ENCODE results near the gene PTPRE. TPM values are rescaled to one million over a fixed set of nuclear protein-coding genes. Genes with fewer than 3 reads are reported as not detected.

Gene PTPRE
- total and polyA plus RNA-seq, 4 donors = 1.5 to 12.5 (median 3.7) TPM

- TF ChIP-seq ZBTB33 (IDR thresholded peaks at IDR 0.05) (no peak), RXRA (IDR thresholded peaks at IDR 0.05) (no peak), FOXA2 (IDR thresholded peaks at IDR 0.05) (no peak)
Measured at GRCh38 chr10:128095753-128096469, 189.0 kb downstream of the PTPRE start (continued).

- WGBS = 95% methylated on average over 5 of the region's 5 CpGs
- H3K4me1 ChIP-seq (ENCODE audit: control insufficient read depth in 4 of 4, insufficient read depth in 4 of 4, low read length in 3 of 4) = no peaks in the 10 kb centered on the region
- no peak overlapping the region for H3K9ac ChIP-seq (ENCODE audit: low read depth in 1 of 2, low read length in 2 of 2)
- no peak overlapping the region for H3K27ac ChIP-seq (ENCODE audit: low read depth in 1 of 2, low read length in 2 of 2)
- no peak overlapping the region for H3K4me3 ChIP-seq (ENCODE audit: low read depth in 1 of 3, low read length in 3 of 3)
- H3K27me3 ChIP-seq (ENCODE audit: control insufficient read depth in 4 of 4, insufficient read depth in 4 of 4, low read length in 3 of 4) = no peaks in the 10 kb centered on the region
- no peaks in the 10 kb centered on the region for H3K9me3 ChIP-seq (ENCODE audit: control insufficient read depth in 4 of 4, low read length in 3 of 4)
- no peak for DNase-seq (ENCODE audit: low spot score)
- no peaks in the 10 kb centered on the region for H3K36me3 ChIP-seq (ENCODE audit: control insufficient read depth in 4 of 4, insufficient read depth in 3 of 4, low read depth in 1 of 4, low read length in 3 of 4)
- TF ChIP-seq HNF4A (conservative IDR thresholded peaks at IDR 0.05) = no peak
- TF ChIP-seq EGR1 (IDR thresholded peaks at IDR 0.05; ENCODE audit: low read depth in 2 of 2) = no peak
- no peak for TF ChIP-seq TAF1 (conservative IDR thresholded peaks at IDR 0.05)
Measured at GRCh38 chr10:128096486-128097199, 189.7 kb downstream of the PTPRE start.

DNA sequence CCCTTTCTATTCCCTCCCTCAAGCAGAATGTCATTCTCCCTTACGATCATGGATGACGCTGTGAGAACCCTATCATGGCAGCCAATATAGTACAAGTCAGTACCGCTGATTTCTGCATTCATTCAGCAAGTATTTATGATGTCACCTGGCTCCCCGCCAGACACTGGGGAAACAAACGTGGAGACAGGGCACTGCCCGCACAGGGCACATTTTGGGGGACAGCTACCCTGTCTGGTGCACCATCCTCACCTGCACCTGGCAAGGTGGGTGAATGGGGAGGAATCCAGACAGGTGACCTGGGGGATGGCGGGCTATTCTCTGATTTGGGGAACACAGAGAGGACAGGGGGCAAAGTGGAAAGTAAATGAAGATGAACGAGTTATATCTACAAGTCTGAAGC is 190.9 kb downstream of the PTPRE start:
- no peaks in the 10 kb centered on the region for H3K36me3 ChIP-seq (ENCODE audit: control insufficient read depth in 4 of 4, insufficient read depth in 3 of 4, low read depth in 1 of 4, low read length in 3 of 4)
- WGBS = 93% methylated on average over 8 of the region's 8 CpGs
- no peak overlapping the region for H3K9ac ChIP-seq (ENCODE audit: low read depth in 1 of 2, low read length in 2 of 2)
- no peak overlapping the region for H3K4me3 ChIP-seq (ENCODE audit: low read depth in 1 of 3, low read length in 3 of 3)
- TF ChIP-seq HNF4G (IDR thresholded peaks at IDR 0.05) (no peak), ATF3 (IDR thresholded peaks at IDR 0.05) (no peak), YY1 (IDR thresholded peaks at IDR 0.05) (no peak), FOXA1 (IDR thresholded peaks at IDR 0.05) (no peak), SP1 (IDR thresholded peaks at IDR 0.05) (no peak), GABPA (IDR thresholded peaks at IDR 0.05 in 1 of 2, conservative IDR thresholded peaks at IDR 0.05 in 1 of 2) (no peak), FOXA2 (IDR thresholded peaks at IDR 0.05) (no peak), ZBTB33 (IDR thresholded peaks at IDR 0.05) (no peak), NR2F2 (IDR thresholded peaks at IDR 0.05) (no peak), EGR1 (IDR thresholded peaks at IDR 0.05; ENCODE audit: low read depth in 2 of 2) (no peak), JUND (IDR thresholded peaks at IDR 0.05) (no peak), RAD21 (IDR thresholded peaks at IDR 0.05) (no peak), HNF4A (conservative IDR thresholded peaks at IDR 0.05) (no peak), RXRA (IDR thresholded peaks at IDR 0.05) (no peak), TAF1 (conservative IDR thresholded peaks at IDR 0.05) (no peak)
- TF ChIP-seq, protein P1, sequence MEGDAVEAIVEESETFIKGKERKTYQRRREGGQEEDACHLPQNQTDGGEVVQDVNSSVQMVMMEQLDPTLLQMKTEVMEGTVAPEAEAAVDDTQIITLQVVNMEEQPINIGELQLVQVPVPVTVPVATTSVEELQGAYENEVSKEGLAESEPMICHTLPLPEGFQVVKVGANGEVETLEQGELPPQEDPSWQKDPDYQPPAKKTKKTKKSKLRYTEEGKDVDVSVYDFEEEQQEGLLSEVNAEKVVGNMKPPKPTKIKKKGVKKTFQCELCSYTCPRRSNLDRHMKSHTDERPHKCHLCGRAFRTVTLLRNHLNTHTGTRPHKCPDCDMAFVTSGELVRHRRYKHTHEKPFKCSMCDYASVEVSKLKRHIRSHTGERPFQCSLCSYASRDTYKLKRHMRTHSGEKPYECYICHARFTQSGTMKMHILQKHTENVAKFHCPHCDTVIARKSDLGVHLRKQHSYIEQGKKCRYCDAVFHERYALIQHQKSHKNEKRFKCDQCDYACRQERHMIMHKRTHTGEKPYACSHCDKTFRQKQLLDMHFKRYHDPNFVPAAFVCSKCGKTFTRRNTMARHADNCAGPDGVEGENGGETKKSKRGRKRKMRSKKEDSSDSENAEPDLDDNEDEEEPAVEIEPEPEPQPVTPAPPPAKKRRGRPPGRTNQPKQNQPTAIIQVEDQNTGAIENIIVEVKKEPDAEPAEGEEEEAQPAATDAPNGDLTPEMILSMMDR (IDR thresholded peaks at IDR 0.05; ENCODE audit: low read depth, low read length, missing input control) = no peak
- TF ChIP-seq, protein P2, sequence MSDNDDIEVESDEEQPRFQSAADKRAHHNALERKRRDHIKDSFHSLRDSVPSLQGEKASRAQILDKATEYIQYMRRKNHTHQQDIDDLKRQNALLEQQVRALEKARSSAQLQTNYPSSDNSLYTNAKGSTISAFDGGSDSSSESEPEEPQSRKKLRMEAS (IDR thresholded peaks at IDR 0.05) = no peak
- TF ChIP-seq, protein P3, sequence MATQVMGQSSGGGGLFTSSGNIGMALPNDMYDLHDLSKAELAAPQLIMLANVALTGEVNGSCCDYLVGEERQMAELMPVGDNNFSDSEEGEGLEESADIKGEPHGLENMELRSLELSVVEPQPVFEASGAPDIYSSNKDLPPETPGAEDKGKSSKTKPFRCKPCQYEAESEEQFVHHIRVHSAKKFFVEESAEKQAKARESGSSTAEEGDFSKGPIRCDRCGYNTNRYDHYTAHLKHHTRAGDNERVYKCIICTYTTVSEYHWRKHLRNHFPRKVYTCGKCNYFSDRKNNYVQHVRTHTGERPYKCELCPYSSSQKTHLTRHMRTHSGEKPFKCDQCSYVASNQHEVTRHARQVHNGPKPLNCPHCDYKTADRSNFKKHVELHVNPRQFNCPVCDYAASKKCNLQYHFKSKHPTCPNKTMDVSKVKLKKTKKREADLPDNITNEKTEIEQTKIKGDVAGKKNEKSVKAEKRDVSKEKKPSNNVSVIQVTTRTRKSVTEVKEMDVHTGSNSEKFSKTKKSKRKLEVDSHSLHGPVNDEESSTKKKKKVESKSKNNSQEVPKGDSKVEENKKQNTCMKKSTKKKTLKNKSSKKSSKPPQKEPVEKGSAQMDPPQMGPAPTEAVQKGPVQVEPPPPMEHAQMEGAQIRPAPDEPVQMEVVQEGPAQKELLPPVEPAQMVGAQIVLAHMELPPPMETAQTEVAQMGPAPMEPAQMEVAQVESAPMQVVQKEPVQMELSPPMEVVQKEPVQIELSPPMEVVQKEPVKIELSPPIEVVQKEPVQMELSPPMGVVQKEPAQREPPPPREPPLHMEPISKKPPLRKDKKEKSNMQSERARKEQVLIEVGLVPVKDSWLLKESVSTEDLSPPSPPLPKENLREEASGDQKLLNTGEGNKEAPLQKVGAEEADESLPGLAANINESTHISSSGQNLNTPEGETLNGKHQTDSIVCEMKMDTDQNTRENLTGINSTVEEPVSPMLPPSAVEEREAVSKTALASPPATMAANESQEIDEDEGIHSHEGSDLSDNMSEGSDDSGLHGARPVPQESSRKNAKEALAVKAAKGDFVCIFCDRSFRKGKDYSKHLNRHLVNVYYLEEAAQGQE (IDR thresholded peaks at IDR 0.05) = no peak
- H3K4me1 ChIP-seq (ENCODE audit: control insufficient read depth in 4 of 4, insufficient read depth in 4 of 4, low read length in 3 of 4) = peaks cover 0 to 2% (median 0%) of the 10 kb centered on the region in 4 donors
- H3K9me3 ChIP-seq (ENCODE audit: control insufficient read depth in 4 of 4, low read length in 3 of 4) = no peaks in the 10 kb centered on the region
- H3K27ac ChIP-seq (ENCODE audit: low read depth in 1 of 2, low read length in 2 of 2) = no peak overlapping the region
- H3K27me3 ChIP-seq (ENCODE audit: control insufficient read depth in 4 of 4, insufficient read depth in 4 of 4, low read length in 3 of 4) = no peaks in the 10 kb centered on the region
- DNase-seq (ENCODE audit: low spot score) = no peak

All from liver (tissue), 9 donors.